Astrocyte of the spinal cord (primary cell): Measurements from ENCODE around the gene DEFB119.
"Not testable (repeated sequence)": the region's sequence is repeated elsewhere in the genome, so short reads cannot be mapped to it uniquely, and the experiment has no call there.

Experiments used
- DNase-seq: peaks from one replicate; pipeline ENCODE4 v3.0.0; 2011; ENCODE audit warnings: low read depth, low spot score
- H3K4me3 ChIP-seq: 2 replicates; pipeline ENCODE4 v1.5.1; 2011; ENCODE audit warnings: low read depth, mild to moderate bottlenecking, low read length, moderate library complexity
- in situ Hi-C: cut with HindIII; loops from 2 replicates; pipeline ENCODE4 v1.10.0; 2017; ENCODE audit warnings: low sequenced_read_pairs
- TF ChIP-seq, protein P1 (sequence below): IDR thresholded peaks from 2 replicates; pipeline ENCODE4 v1.5.1; 2012; ENCODE audit warnings: low read depth, mild to moderate bottlenecking, low read length, inconsistent platforms

Gene DEFB119

DNA sequence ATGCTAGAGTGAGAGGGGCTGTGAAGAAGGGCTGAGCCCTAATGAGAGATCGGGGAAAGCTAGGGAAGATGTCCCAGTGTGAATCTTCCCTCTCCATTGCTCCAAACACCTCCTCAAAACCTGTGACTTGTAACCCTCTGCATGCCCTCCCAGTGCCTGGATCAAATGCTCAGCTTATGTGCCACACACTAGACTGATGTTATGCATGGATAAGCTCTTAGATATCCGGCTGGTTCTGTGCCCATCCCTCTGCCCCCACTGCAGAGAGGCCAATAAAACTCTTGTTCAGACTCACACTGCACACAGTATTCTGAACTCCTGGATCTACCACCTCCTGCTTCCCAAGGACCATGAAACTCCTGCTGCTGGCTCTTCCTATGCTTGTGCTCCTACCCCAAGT is 22.1 kb downstream of the DEFB119 start, which contains the start of gene DEFB118:
Gene DEFB118, plus strand, starts transcription at position 301 of the 400 bp plus-strand sequence. Its CDS starts 50 bp downstream, at position 351.
- H3K4me3 ChIP-seq: no peak within 1 kb of the TSS
- in situ Hi-C loops: no loop called here
- no peak for DNase-seq
- TF ChIP-seq, protein P1, sequence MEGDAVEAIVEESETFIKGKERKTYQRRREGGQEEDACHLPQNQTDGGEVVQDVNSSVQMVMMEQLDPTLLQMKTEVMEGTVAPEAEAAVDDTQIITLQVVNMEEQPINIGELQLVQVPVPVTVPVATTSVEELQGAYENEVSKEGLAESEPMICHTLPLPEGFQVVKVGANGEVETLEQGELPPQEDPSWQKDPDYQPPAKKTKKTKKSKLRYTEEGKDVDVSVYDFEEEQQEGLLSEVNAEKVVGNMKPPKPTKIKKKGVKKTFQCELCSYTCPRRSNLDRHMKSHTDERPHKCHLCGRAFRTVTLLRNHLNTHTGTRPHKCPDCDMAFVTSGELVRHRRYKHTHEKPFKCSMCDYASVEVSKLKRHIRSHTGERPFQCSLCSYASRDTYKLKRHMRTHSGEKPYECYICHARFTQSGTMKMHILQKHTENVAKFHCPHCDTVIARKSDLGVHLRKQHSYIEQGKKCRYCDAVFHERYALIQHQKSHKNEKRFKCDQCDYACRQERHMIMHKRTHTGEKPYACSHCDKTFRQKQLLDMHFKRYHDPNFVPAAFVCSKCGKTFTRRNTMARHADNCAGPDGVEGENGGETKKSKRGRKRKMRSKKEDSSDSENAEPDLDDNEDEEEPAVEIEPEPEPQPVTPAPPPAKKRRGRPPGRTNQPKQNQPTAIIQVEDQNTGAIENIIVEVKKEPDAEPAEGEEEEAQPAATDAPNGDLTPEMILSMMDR: no peak

DNA sequence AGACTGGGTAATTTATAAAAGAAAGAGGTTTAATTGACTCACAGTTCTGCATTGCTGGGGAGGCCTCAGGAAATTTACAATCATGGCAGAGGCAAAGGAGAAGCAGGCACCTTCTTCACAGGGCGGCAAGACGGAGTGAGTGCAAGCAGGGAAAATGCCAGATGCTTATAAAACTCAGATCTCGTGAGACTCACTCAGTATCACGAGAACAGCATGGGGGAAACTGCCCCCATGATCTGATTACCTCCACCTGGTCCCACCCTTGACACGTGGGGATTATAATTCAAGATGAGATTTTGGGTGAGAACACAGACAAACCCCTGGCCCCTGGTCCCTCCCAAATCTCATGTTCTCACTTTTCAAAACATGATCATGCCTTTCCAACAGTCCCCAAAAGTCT is 26.1 kb downstream of the DEFB119 start:
- in situ Hi-C loops, H3K4me3 ChIP-seq, DNase-seq: not testable (repeated sequence)

DNA sequence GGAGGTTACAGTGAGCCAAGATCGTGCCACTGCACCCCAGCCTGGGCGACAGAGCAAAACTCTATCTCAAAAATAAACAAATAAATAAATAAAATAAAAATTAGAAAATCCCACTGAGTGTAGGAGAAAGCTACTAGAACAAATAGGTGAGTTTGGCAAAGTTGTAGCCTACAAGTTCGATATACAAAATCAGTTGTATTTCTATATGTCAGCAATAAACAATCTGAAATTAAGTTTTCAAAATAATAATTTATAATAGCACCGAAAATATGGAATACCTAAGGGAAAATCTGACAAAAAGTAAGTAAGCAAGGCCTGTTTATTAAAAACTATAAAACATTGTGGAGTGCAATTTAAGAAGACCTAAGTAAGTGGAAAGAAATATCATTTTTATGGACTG is 27.1 kb downstream of the DEFB119 start:
- no peak for DNase-seq
- in situ Hi-C loops: no loop called here
- TF ChIP-seq, protein P1: no peak
- no peak overlapping the region for H3K4me3 ChIP-seq

DNA sequence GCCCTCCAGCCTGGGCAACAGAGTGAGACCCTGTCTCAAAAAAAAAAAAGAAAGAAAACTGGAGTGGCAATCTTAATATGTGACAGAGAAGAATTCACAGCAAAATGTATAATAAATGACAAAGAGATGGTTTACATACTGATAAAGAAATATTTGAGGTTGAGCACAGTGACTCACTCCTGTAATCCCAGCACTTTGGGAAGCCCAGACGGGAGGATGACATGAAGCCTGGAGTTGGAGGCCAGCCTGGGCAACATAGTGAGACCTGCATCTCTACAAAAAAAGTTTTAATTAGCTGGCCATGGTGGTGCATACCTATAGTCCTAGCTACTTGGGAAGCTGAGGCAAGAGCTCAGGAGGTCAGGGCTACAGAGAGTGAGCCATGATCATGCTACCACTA is 34.4 kb downstream of the DEFB119 start:
- TF ChIP-seq, protein P1: no peak
- DNase-seq: no peak
- in situ Hi-C loops: no loop called here
- H3K4me3 ChIP-seq: no peak overlapping the region

DNA sequence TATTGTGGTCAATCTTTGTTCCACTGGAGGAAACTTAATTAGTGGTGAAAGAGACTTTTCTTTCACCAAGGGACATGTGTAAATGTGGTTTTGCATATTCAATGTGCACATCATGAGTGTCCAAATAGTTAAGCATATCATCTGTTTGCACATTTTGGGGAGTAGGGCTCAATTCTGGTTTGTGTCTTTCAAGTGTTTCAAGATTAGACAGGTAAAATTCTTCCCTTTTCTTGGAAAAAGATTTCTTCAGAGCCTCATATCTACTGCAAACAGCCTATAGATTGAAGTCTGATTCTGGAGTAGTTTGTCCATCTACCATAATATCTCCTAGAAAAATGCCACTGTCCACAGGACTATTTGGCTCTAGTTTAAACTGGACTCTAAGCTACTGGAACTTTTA is 48.9 kb downstream of the DEFB119 start:
- in situ Hi-C loops: no loop called here
- no peak overlapping the region for H3K4me3 ChIP-seq
- TF ChIP-seq, protein P1: no peak
- DNase-seq: no peak

DNA sequence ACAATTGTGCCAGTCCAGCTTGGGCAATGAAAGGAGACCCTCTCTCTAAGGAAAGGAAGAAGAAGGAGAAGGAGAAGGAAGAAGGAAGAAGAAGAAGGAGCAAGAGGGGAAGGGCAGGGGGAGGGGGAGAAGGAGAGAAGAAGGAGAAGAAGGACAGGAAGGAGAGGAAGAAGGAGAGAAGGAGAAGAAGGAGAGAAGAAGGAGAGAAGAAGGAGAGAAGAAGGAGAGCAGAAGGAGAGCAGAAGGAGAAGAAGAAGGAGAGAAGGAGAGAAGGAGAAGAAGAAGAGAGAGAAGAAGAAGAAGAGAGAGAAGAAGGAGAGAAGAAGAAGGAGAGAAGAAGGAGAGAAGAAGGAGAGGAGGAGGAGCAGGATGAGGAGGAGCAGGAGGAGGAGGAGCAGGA is 59.5 kb downstream of the DEFB119 start:
- in situ Hi-C loops: no loop called here
- H3K4me3 ChIP-seq: no peak overlapping the region
- DNase-seq: no peak
- TF ChIP-seq, protein P1: no peak
